ENCODE results near the gene TENM4. TPM values are rescaled to one million over a fixed set of nuclear protein-coding genes. Genes with fewer than 3 reads are reported as not detected.

TENM4 gene
- total and polyA plus RNA-seq, 2 of the 8 experiments (the other 6 are each of a cell fraction or from before 2014, with no cell fraction given): 3.5 to 7.2 TPM

DNA sequence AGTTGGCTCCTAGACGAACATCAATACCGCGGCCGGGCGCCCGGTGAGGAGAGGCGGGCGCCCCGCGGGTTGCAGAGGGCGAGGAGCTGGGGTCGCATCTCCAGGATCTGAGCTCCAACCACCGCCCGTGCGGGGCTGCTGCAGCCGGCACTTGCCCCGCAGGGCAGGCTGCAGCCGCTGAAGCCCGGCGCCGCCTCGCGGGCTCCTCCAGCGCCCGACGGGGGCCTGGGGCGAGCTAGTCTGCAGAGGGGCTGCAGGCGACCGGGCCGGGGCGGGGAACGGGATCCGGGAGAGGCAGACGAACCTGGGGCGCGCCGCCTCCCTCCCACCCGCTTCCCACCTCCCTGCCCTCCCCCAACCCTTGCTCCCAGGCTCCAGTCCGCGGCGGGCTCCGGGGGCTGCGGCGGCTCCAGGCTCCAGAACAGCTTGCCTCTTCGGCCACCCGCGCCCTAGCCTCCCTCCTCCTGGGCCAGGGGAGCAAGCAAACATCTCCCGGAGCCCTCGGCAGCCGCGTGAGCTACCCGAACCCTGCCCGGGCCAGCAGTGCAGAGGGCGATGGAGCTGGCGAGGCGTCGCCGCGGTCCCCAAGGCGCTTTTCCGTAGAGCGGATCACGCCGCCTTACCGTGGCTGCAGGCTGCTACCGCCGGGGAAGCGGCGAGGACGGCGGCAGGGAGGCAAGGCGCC is 802 bp downstream of the TENM4 start:
- H3K79me2 ChIP-seq (ENCODE audit: control insufficient read depth in 1 of 2, insufficient read depth in 2 of 2, low read length in 2 of 2): 0 out of 4 replicates have a peak, but pooled peaks cover 0 to 2% of the 10 kb centered on the region in 2 experiments
- peak overlapping the region; percentile 97 for H3K18ac ChIP-seq (ENCODE audit: extremely low read depth, low read length)
- H2AK5ac ChIP-seq (ENCODE audit: low read depth, low read length): no peak overlapping the region
- peak overlapping the region; percentile 72; the same call in 1 of the 2 replicates for H2BK20ac ChIP-seq (ENCODE audit: low read length)
- peak overlapping the region; percentile 6 to 72 (median 58); a peak in 5 of 7 replicates for H3K9ac ChIP-seq (replicated peaks in 1 of 4; ENCODE audit: extremely low read depth in 1 of 4, low read depth in 3 of 4, low read length in 3 of 4)
- no peaks in the 10 kb centered on the region for H3K36me3 ChIP-seq (ENCODE audit: control insufficient read depth in 2 of 4, insufficient read depth in 4 of 4, low read length in 3 of 4)
- TF ChIP-seq RFX5 (IDR thresholded peaks at IDR 0.05; ENCODE audit: borderline replicate concordance, low read depth, low read length) (no peak), JUN (IDR thresholded peaks at IDR 0.05; ENCODE audit: low read depth, low read length) (no peak), RBBP5 (IDR thresholded peaks at IDR 0.05; ENCODE audit: borderline replicate concordance, low read depth, low read length) (peak; percentile 31; the same call in 1 of the 2 replicates), SUZ12 (IDR thresholded peaks at IDR 0.05; ENCODE audit: low read length) (peak; percentile 51; the same call in 1 of the 2 replicates), CTBP2 (IDR thresholded peaks at IDR 0.05; ENCODE audit: borderline replicate concordance, insufficient read depth, insufficient read length, low read length) (peak; percentile 53), KDM4A (IDR thresholded peaks at IDR 0.05; ENCODE audit: low read depth, low read length, severe bottlenecking) (peak; percentile 85)
- TF ChIP-seq, protein P1, sequence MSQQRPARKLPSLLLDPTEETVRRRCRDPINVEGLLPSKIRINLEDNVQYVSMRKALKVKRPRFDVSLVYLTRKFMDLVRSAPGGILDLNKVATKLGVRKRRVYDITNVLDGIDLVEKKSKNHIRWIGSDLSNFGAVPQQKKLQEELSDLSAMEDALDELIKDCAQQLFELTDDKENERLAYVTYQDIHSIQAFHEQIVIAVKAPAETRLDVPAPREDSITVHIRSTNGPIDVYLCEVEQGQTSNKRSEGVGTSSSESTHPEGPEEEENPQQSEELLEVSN (IDR thresholded peaks at IDR 0.05): 0 out of 2 replicates have a peak, but pooled peaks have one; percentile 47
- H2BK120ac ChIP-seq (replicated peaks; ENCODE audit: low read depth, low read length): peak overlapping the region; percentile 27
- peak overlapping the region; percentile 78 for H3K4ac ChIP-seq (replicated peaks; ENCODE audit: insufficient read length, low read depth, low read length)
- no peak overlapping the region for H3K56ac ChIP-seq (replicated peaks; ENCODE audit: insufficient read length, low read depth, low read length)
- H2BK5ac ChIP-seq (ENCODE audit: low read depth, low read length): peak overlapping the region; percentile 60; the same call in 1 of the 2 replicates
- H4K5ac ChIP-seq (ENCODE audit: insufficient read length, low read depth, low read length): no peak overlapping the region
- no peak overlapping the region for H2BK15ac ChIP-seq (ENCODE audit: low read length)
- H3K23ac ChIP-seq (ENCODE audit: insufficient read length): no peak overlapping the region
- no peaks in the 10 kb centered on the region for H4K20me1 ChIP-seq (replicated peaks in 1 of 2; ENCODE audit: control insufficient read depth in 1 of 2, insufficient read depth in 2 of 2, low read length in 2 of 2)
- H3K9me3 ChIP-seq (ENCODE audit: insufficient read depth in 2 of 2, low read depth in 1 of 2, low read length in 1 of 2): no peaks in the 10 kb centered on the region
- H2AFZ ChIP-seq (ENCODE audit: low read length): no peak overlapping the region
- peak overlapping the region; percentile 87 for H4K8ac ChIP-seq (ENCODE audit: extremely low read depth, insufficient read depth, low read length)
- H3K27ac ChIP-seq (ENCODE audit: low read depth, low read length): no peak overlapping the region
- peaks cover 41% of the 10 kb centered on the region for H3K23me2 ChIP-seq (ENCODE audit: low read depth, low read length)
- H3K79me1 ChIP-seq (ENCODE audit: low read depth, low read length): no peaks in the 10 kb centered on the region; the same call in 1 of the 2 replicates
- CTCF ChIA-PET (ENCODE audit: partially characterized antibody): interaction anchor here (0.8 to 3.8 kb wide), 27 partner anchors 8 to 346 kb away, joined by 3 to 32 read pairs (median 4); no protein-coding TSS in a partner anchor
- peak overlapping the region; percentile 75 for H4K91ac ChIP-seq (replicated peaks; ENCODE audit: insufficient read length, low read length)
- FAIRE-seq: no peak
- POLR2A ChIA-PET (ENCODE audit: partially characterized antibody): interaction anchor here (0.9 to 2.7 kb wide), 12 partner anchors 10 to 223 kb away, joined by 3 to 15 read pairs (median 4); no protein-coding TSS in a partner anchor
- peak overlapping the region; percentile 96 to 98 for H3K4me2 ChIP-seq (ENCODE audit: insufficient read depth in 1 of 2, low read depth in 2 of 2, low read length in 2 of 2)
- H3K27me3 ChIP-seq (replicated peaks in 1 of 4; ENCODE audit: control insufficient read depth in 3 of 4, extremely low read depth in 1 of 4, insufficient read depth in 3 of 4, low read length in 3 of 4): peaks cover 12 to 70% (median 59%) of the 10 kb centered on the region in 4 experiments
- peak overlapping the region; percentile 87; the same call in 1 of the 2 replicates for H2BK12ac ChIP-seq (ENCODE audit: low read depth, low read length)
- H3K14ac ChIP-seq (ENCODE audit: insufficient read length): no peak overlapping the region
- peak in 1 of 2 experiments; percentile 82 for DNase-seq (ENCODE audit: low read depth in 1 of 2, low spot score in 2 of 2)
- H3K4me1 ChIP-seq (replicated peaks in 1 of 4; ENCODE audit: control insufficient read depth in 3 of 4, insufficient read depth in 4 of 4, low read length in 3 of 4): peaks cover 0 to 15% (median 10%) of the 10 kb centered on the region in 4 experiments; a peak in 5 of 7 replicates
- WGBS, 2 experiments (ENCODE audit: extremely low coverage in 1 of 2, insufficient coverage in 1 of 2, insufficient read length in 1 of 2, insufficient replicate concordance in 2 of 2, low coverage in 1 of 2, low lambda C conversion rate in 2 of 2, missing lambda C conversion rate in 1 of 2): 0% methylated on average over 25 of the region's 72 CpGs; no CpG with 5 or more reads in 1 of the 2 experiments
- H3K4me3 ChIP-seq (ENCODE audit: extremely low read depth in 1 of 4, insufficient read depth in 2 of 4, low read depth in 3 of 4, low read length in 4 of 4): peak overlapping the region; percentile 56 to 80 (median 63)
